Measurements from ENCODE around the gene TEX14.

The TEX14 gene

DNA sequence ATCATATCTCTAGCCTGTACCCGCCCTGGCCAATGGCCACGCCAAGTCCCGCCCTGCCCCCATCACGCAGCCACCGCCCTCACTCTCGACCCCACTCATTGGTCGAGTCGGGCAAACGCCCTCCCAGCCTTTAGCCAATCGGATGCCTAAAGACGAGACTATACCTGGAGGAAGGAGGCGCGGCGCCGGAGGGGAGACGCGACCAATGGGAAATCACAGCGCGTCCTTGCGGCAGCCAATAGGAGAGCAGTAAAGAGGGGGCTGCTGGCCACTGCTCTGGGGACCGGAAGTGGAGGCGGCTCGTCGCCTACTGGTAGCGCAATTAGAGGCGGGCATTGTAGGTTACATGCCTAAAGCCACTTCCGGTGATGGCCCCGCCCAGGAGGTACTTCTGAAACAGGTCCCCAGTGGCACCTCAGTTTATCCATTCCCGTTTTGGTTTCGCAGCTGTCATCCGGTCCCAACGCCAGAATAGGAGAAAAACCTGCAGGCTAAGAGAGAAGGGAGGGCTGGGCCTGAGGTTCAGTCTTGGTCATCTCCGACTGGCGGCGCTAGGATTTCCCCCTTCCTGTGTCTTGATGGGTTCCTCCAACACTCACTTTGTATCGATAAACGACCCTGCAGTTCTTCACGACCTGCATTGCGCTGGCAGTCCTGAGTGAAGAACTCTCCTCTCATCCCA lies 173.8 kb downstream of the TEX14 start:
- DNase-seq (ENCODE audit: low read depth), result peak; percentile 98

DNA sequence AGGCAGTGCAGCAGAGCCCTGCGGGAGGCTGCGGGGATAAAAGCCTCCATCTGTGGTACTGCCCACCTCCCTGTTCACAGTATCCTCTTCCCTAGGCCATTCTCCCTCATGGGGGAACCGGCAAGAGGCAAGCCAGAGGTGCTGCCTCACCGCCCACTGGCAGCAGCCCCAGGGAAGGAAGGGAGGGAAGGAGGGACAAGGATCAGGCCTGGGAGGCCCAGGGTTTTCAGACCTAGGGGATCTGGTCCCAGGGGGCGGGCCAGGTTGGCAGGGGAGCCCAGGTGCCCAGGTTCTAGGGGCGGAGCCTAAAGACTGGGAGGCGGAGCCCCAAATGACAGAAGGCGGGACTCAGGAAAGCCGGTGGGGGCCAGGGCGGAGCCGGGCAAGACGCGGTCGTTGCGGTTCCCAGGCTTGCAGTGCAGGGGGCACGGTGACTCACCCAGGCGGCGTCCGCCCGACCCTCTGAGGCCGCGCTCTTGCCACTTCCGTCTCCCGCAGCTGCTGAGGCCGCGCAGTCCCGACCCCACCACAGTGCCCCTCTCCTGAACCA lies 174.4 kb downstream of the TEX14 start:
- no peak for DNase-seq (ENCODE audit: low read depth)

DNA sequence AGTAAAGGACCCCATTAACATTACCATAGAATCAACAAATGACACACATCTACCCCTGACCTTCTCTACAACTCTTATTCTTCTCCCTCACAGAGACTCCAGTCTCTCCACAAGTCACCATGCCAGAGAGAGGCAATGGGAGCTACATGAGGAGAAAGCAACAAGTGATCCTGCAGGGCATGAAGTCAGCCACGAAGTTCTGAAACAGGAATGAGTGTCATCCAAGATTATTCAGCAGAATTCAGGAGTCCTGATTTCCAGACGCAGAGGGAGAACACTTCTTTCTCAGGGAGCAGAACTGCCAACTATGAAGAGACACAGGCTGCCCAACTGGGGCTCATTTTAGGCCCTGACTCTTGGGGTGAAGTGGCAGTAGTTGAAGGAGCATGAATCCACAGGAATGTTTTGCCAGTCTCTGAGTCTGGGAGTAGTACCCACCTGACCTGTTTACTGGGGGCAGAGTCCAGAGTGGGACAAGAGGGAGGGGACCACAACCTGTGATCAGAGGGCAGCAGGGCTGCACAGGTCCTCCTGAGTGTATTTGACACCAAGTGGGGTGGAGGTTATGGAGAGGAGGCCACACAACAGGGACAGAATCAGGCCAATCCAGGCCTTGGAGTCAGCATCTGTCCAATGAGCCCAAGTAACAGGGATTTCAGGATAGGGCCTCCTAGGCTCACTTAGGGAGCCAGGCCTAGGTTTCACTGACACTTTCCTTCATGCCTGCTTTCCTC lies 175.0 kb downstream of the TEX14 start:
- DNase-seq (ENCODE audit: low read depth), result no peak

DNA sequence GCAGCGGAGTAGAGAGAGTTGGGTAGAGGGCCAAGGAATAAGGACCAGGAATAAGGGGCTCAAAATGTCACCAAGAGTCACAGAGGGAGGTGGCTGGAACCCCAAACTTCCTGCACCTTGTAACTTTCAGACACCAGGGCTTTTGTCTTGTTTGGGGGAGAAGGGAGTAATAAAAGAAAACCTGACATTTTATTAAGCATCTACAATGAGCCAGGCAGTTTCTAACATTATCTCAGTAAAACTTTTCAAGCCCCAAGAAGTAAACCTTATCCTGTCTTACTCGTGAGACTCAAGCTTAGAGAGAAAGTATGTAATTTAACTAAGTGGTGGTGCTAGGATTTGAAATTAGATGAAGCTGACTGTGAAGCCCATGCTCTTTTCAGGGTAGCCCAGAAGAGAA lies 176.6 kb downstream of the TEX14 start:
- DNase-seq (ENCODE audit: low read depth), result no peak

DNA sequence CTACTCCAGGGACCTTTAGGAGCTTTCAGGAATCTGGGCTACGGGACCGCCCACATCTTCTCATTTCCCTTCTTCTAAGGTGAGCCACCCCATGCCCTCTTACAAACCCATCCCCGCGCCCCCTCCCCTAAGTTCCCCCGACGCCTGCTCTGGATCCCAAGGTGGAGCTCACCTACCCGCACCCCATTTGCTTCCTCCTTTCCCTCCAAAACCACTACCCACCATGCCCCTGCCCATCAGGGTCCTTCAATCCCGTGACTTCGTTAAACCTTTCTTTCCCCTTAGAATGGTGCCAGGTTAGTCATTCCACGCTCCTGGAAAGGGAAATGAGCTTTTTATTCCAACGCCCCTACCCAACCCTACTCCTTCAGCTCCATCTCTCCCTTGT lies 177.1 kb downstream of the TEX14 start:
- no peak for DNase-seq (ENCODE audit: low read depth)

DNA sequence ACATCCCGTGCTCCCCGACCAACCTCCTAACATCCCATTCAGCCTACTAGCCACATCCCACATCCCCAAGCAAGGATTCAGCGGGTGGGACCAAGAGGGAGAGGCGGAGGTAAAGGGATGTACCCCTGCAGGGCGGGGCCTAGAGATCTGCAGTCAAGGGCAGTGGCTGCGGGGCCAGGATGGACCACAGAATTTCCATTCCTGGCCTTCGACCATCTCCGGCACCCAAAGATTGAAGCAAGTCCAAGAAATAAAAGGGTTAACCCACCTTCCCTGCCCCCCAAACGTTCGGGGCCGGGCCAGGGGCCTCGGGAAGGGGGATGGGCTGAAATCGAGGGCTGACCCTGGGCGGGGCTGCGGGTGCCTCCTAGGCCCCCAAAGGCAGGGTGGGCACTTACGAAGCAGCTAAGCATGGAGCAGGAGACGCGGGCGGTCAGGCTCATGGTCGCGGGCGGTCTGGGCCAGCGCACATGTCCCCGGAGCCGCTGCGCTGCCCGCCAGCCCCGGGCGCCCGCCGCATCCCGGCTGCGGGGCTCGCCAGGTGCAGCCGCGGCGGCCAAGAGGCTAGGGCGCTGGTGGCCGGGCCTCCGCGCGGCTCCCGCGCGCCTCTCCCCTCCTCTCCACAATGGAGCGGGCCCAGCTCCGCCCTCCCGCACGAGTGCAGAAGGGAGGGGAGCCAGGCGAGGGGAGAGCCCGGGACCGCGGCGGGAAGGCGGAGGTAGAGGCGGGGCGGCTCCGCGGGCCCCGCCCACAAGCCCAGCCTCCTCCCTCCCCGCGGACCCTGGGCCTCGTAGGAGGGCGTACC lies 177.7 kb downstream of the TEX14 start, which contains the start of gene MTMR4:
TSS of gene MTMR4 (minus strand) at position 674 of the 805 bp plus-strand sequence. CDS start at position 443, 231 bp downstream.
- peak; percentile 38 for DNase-seq (ENCODE audit: low read depth)

DNA sequence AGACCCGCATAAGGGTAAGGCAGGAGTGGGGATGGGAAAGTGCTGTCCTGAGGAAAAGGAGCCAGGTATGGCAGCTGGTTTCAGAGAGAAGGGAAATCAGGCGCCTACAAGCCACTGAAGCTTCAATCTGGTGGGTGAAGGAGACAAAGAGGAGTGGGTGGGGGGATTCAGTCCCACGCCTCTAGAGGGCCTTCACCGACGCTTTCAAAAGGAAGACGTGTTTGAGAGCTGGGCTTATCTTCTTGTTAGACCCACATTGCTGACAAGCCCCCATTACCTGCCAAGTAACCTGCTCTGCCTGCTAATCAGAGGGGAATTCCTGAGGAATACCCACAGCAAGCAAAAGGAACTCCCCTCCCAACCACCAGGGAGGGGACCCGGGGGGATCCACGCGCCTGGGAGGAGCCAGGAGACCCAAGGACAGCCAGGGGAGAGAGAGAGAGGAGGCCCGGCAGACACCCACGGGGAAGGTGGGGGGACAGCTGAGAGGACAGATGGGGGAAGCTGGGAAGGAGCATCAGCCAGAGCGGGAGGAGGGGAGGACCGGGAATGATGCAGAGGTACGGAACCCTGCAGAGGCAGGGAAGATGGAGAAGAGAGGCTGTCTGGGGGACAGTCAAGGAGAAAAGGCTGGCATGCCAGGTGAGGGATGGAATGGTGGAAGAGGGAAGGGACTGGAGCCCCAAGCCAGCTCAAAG lies 178.4 kb downstream of the TEX14 start:
- DNase-seq (ENCODE audit: low read depth), result no peak

DNA sequence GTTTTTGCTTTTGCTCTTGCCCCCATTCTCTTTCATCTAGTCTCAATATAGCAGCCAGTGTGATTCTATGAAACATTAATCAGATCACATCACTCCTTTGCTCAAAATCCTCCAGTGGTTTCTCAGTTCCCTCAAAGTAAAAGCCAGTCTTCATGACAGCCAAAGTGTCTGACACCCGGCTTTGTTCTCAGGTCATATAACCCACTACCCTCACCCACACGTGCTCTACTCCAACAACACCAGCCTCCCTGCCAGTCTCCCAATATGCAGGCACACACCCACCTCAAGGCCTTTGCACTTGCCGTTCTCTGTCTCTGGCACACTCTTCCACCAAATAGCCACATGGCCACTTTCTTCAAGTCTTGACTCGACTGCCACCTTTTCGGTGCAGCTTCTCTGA lies 181.8 kb downstream of the TEX14 start:
- no peak for DNase-seq (ENCODE audit: low read depth)

DNA sequence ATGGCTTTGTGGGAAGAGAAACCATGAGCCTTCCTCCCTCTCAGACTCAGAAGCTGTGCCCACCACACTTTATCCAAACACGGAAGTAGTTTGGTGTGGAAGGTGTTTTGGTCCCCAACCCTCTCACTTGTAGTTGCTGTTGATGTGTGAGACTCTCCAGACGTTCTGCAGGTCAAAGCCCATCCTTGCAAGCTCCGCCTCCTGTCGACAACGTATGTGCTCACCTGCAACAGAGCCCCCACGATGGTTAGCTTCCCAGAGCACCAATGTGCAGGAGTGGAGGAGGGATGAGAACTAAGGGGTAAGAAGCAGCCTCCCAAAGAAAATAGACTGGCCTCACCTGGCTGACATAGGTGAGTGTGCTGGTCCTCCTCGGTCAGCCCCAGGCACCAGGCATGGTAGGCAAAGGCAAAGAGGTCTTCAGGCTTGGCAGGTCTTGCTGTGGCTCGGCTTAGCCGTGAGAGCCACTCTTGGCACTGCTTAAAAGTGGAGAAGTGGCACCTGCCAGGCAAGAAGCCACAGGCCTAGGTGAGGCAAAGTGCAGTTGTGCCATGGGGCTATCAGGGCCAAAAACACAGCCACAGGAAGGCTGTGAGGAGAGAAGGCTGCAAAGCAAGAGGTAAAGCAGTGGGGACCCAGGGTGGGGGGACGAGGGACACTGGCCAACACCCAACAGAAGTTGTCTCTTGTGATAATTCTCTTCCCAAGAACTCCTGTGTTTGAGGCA lies 183.3 kb downstream of the TEX14 start:
- no peak for DNase-seq (ENCODE audit: low read depth)

DNA sequence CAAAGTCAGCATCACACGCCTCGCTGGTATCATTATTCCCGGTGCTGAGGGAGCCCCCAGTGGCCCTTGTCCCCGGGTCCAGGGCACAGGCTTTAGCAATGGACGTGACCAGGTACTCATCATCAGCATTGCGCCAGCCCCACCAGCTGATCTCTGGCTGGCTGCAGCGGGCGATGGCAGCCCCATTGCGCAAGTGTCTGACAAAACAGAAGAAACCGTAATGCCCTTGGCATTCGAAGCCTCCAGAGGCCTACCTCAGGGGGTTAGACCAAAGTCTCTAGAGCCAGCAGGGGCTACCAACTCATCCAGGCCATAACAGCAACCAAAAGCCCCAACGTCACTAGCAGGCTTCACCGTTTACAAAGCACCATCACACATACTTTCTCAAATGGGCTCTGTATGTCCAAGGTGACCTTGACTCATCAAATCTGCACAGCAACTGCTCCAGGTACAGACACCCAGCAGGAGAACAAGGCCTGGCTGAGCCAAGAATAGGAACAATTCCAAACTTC lies 184.7 kb downstream of the TEX14 start:
- no peak for DNase-seq (ENCODE audit: low read depth)
